ENCODE data around the gene MYOG.

The MYOG gene

DNA sequence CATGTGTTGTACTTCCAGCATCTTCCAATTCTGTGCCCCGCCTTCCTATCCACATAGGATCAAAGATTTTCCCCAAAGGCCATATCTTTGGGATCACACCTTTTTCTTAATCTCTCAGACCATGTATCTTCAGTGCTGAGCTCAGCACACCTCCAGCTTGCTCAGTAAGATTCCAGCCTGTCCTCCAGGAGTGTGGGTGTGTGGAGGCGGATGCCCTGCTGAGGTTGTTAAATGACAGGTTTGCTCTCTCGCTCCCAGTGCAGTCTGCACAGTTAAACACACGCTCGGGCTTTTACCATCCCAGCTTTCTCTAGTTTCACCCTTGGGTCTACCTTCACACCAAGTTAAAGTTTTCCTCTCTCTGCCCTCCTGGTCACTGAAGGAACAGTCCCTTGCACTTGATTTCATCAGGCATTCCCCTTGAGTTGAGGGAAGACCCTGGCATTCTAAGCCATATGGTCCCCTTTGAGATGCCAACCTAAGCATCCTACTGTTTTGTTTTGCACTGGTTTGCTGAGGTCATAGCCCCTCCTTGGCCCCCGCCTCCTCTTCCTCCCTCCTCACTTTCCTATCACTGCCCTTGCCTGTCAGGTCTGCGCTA lies 13.7 kb downstream of the MYOG start:
- DNase-seq = no peak

DNA sequence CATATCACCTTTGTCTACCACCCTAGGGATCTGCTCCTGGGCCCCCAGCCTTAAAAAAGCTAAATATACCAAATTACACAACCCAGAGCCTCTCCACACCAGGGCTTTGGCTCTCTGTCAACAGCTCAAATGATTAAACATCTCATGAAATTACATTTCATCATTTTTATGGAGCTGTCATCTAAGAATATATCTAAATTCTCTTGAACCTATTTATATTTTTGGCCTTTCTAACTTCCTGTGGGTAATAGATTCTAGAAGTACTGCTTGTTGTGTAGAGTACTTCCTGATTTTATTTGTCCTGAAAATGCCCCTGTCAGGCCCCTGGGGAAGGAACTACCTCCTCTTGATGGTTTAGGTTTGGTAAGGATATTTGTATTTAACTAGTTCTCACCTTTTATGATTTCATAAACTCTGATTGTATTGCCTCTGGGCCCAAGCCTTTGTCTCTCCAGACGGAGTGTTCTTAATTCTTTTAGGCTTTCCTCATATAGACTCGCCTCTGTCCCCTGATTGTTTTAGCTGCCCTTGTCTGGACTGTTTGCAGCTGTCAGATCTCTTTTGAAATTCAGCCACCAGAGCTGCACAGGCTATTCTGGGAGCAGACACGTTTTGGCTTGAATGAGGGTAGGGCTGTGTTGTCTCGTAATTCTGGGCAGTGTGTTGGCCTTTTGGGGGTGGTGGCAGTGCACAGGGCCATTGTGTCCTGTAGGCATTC lies 16.6 kb downstream of the MYOG start:
- peak; percentile 53 to 65 (median 65) for DNase-seq

DNA sequence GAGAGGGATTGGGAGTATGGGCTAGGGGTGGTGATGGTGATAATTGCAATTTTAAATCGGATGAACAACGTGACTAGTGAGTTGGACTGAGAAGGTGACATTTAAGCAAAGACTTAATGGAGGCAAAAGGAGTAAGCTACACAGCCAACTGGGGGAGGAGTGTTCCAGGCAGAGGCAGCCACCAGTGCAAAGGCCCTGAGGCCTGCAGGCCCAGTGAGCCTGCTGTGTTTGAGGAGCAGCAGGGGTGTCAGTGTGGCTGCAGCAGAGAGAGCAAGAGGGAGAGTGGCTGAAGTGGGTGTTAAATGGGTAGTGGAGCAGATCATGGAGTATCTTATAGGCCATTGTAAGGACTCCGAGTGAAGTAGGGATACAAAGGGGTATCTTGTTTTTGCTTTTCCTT lies 18.8 kb downstream of the MYOG start:
- DNase-seq = no peak

DNA sequence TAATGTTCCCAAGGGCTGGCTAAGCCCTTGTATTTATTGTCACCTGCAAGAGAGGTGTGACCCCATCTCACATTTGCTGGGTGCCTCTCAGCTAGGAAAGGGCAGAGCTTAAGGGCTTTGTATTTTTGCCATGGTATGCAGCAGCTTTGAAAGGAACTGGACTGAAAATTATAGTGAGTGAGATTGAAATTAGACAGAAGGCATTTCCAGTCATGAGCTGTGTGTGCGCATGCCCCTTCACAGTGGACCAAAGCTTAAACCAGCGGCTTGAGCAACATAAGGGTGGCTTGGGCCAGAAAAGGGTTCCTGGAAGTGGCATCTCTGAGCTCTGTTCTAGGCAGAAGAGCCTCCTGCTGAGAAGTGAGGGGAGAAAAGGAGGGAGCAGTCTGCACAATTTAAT lies 19.8 kb downstream of the MYOG start:
- DNase-seq = no peak

DNA sequence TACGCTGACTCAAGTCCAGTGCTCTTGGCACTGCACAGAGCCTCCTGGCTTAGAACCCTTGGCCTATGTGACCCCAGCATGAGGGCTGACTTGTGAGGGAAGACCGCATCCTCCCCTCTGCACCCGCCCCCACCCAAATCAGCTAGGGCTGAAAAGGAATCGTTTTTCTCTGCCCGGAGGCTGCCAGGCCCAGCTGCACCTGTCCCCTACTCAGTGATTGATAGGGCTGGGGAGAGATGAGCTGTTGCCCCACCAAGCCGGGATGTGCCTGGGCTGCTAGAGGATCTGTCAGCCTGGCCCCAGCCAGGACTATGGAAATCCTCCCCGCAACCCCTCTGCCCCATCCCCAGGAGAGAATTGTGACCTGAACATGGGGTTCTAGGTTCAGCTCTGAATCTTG lies 20.6 kb downstream of the MYOG start:
- no peak for DNase-seq

DNA sequence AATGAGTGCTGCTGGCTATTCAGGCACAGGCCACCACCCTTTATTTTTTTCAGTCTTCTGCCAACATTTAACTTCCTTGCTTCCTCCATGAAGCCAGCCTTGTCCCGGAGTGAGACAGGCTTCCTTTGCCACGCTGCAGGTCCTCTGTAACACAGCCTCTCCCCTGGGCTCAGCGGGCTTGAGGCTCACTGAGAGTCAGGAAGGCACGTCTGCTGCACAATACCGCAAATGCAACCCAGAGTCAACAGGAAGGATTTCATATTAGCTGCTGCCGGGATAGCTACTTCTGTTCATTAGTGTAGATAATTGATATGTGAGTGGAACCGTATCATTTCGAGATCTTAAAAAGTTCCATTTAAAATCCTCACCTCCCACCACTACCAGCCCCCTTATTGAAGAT lies 22.5 kb downstream of the MYOG start:
- no peak for DNase-seq

DNA sequence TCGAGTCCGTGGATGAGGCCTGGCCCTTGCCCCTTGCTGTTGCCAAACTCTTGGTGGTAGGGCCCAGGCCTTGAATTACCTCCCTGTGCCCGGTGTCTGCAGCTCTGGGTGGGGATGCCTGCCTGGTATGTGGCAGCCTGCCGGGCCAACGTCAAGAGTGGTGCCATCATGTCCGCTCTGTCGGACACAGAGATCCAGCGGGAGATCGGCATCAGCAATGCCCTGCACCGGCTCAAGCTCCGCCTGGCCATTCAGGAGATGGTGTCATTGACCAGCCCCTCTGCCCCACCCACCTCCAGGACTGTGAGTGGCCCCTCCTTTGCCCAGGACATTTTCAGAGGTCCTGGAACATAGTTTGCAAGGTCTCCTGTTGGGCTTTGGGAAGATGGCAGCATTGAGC lies 25.7 kb downstream of the MYOG start:
- DNase-seq = no peak

DNA sequence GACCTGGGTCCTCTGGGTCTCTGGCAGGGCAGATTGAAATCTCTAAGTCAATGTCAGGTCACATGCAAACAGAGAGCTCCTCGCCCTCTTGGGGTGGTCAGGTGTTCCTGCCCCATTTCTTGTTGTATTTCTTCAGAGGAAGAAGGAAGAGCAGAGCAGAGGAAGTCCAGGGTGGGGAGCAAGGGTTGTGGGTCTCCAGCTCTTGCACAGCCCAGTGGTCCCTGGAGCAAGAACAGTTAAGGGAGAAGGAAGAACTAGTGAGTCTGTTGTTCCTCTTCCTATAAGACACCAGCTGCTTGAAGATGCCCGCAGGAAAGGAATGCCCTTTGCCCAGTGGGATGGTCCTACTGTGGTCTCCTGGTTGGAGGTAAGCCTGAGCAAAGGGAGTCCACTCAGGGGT lies 26.3 kb downstream of the MYOG start:
- peak in 2 of 3 donors; percentile 29 to 39 for DNase-seq

DNA sequence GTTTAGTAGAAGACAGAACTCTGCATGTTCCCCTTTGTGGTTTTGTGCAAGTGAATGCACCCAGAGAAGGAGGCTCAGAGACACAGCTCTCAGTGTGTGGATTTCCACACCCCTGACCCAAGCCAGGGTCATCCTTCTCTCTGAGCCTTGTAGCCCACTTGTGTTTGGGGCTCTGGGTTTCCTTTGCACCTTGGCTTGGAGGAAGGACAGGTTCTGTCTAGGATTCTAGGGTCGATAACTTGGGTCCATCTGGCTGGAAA lies 27.2 kb downstream of the MYOG start:
- peak in 2 of 3 donors; percentile 41 to 43 for DNase-seq

DNA sequence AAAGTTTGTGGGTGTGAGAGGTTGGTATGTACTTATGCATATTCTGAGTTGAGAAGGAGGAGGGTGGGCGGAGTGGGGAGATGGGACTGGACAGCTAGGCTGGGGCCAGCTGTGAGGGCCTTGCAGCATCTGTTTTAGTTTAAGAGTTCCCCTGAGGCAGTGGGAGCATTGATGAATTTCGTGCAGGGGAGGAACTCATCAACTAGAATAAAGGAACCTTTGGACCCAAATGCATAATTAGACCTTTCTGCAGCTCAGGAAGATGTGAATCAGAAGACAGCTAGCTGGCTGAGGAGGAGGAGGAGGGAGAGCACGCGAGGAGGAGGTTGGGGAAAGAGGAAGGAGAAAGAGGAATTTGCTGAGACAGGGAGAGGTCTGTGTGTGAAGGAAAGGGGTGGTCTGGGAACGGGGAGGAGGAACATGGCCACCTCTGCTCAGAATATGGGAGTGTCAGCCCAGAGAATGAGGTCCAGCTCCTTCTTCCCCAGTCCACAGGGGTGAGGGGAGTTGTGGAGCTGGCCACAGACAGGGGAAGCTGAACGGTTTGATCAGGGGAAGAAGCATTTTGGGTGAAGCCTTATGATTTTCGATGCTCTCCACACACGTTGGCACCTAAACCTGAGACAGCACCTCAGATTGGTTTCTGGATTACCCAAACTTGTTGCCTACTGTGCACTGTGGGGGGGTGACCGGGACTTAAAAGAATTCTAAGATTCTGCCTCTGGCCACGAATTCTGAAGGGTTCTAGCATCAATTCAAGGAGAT lies 27.7 kb downstream of the MYOG start:
- peak; percentile 61 to 70 (median 67) for DNase-seq

DNA sequence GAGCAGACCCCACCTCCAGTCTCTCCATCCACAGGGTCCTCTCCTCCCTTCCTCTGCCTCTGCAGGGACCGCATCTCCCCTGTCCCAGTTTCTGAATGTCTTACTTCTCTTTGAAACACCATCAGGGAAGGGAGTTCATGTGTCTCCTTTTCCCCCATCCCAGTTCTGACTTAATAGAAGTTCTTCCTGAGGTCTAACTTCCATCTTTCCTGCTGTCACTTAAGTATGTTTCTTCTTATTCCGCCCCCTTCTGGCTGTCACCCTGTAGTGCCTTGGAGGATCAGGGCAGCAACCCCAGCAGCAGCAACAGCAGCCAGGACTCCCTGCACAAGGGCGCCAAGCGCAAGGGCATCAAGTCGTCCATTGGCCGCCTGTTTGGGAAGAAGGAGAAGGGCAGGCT lies 29.3 kb downstream of the MYOG start:
- DNase-seq = no peak

DNA sequence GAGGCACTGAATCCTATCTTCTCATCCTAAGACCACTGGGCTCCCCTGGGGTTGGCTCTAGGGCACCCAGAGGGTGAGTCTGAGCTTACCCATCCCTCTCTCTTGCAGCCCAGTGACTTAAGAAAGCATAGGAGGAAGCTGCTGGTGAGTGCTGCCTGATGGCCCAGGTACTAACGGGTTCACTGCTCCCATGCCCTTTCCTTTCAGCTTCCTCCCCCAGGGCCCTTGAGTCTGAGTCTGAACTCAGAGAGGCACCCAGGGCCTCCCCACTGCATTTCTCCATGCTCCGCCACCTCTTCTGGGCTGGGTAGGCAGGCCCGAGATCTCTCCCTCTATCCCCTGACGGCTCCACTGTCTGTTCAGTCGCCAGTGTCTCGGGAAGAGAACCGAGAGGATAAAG lies 29.8 kb downstream of the MYOG start:
- no peak for DNase-seq

DNA sequence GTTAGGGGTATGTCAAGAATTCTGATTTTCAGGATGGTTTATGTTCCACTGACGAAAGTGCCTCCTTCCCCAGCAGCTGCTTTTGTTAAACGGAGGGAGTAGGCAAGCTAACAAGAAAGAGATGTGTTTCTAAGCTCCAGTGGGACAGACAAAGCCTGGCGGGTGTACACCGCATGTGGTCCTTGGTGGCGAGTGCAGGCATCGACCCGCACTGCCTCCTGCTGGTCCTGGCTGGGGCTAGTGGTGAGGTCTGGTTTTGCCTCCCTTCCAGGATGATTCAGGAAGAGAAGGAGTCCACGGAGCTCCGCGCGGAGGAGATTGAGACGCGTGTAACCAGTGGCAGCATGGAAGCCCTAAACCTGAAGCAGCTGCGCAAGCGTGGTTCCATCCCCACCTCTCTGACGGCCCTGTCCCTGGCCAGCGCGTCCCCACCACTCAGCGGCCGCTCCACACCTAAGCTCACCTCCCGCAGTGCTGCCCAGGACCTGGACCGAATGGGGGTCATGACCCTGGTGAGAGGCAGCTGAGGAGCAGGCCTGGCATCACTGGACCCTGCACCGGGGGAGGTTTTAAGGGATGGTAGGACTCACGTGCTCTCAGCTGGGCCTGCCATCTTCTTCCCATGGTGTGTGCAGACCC lies 30.5 kb downstream of the MYOG start:
- no peak for DNase-seq

DNA sequence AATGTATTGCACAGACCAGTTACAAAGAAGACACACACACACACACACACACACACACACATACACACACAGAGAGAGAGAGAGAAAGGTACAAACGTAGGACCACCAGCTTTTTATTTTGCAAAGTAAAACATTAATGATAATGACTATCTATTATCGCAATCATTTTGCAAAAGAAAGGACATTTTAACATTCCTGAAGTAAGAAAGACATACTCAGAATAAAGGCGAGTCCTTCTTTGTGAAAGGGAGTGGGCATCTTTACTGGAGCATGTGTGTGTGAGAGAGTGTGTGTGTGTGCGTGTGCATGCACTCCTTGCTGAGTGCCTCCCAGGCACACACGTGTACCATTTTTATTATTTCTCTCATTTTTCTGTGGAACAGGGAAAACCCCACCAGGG lies 31.2 kb downstream of the MYOG start:
- DNase-seq = no peak

DNA sequence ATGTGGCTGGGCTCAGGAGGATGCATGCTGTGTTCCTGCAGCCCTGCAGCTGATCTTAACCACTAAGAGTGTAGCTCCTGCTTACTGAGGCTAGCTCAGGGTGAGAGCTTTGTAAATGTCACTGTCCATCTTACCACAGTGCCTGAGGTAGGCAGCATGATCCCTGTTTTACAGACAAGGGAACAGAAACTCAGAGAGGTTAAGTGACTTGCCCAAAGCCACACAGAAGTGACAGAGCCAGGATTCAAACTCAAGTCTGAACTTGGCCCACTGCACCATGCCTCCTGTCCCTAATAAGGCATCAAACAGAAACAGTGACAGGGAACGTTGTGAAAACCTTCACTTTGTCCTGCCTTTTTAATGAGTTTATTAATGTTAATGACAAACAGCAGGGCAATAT lies 31.6 kb downstream of the MYOG start:
- DNase-seq = no peak

DNA sequence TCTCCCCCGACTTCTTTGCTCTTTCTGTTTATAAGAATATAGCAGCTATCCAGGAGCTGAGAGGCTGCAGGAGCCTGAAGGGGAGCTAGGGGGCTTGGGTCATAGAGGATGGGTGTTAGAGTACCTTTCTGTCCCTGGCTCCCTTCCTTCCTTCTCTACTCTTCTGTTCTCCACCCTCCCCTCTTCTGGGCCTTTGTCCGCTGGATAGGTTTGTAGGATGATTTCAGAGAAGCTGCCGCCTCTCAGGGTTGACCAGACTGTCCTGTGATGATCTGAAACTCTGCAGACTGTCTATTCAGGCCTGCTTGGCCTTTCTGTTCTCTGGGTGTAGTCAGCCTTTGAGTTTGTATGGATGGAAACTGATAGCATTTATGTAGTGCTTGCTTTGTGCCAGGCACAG lies 33.2 kb downstream of the MYOG start:
- no peak for DNase-seq

DNA sequence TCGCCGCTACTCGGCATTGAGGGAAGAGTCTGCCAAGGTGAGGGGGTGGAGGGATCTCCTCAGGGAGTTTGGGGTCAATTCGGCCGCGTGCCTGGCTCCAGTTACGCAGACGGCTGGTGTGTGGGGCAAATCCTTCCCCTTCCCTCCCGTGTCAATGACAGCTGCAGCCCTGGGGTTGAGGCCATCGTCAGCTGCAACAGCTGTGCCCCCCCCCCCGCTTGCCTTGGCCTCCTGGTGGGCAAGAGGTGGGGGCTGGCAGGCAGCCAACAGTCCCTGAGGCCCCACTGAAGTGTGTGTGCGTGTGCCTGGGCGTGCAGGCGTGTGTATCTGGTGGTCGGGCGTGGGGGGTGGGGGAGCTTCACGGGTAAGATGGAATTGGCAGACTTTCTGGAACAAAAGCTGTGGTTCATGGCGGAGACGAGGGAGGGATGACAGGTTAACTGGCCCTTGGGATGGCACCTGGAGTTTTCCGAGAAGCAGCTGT lies 33.9 kb downstream of the MYOG start:
- no peak for DNase-seq

DNA sequence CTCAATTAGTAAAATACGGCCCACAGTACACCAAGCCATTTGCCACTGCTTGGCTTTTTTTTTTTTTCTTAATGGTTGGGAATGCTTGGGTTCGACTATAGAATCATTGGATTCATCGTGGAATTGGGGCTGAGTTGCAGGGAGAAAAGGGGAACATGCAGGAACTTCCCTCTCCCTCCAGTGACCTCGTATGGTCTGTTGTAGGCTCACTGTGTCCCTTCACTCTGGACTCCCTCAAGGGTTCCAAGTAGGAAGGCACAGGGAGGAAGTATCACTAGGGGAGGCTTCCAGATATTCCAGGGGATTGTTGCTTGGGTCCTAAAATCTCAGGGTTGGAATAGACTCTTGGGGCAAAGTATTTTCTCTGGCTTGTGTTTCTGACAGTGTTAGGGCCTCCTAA lies 35.0 kb downstream of the MYOG start:
- DNase-seq = peak; percentile 50 to 53 (median 52)

DNA sequence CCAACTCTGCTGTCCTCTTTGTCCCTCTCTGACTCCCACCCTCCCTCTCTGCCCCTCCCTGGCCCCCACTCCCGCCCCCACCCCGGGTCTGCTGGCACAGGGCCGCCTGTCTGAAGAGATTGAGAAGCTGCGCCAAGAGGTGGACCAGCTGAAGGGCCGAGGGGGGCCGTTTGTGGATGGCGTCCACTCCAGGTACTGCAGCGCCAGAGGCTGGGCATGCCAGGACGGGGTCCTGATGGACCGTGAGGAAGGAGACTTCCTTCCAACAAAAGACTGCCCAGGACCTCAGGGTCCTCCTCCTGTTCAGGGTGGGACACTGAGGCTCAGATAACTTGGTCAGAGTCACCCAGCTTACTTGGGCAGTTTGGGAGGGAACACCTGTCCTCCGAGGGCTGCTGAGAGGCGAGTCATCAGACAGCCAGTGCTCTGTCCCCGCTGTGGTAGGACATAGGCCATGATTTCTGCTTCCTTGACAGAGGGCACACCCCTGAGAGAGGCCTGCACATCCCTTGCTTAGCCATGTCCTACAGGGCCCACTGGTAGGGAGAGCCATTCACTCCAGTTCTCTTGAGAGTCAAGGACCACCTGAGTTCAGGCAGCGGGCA lies 36.1 kb downstream of the MYOG start:
- DNase-seq = no peak

DNA sequence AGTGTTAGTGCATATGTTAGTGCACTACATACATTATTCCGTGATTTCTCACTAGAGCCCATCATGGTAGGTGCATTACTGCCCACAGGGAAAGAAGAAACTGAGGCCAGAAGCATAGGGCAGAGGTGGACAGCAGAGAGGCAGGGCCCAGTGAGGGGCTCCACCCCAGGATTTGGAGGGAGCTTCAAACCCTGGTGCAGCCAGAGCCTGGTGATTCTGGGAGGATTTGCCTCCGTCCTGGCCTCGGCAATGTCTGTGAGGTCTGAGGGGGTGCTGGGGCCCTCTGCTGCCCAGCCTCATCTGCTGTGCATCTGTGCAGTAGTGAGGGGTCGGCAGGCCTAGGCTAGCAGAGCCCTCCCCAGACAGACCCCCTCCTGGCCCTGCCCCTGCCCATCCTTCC lies 36.7 kb downstream of the MYOG start:
- no peak for DNase-seq

DNA sequence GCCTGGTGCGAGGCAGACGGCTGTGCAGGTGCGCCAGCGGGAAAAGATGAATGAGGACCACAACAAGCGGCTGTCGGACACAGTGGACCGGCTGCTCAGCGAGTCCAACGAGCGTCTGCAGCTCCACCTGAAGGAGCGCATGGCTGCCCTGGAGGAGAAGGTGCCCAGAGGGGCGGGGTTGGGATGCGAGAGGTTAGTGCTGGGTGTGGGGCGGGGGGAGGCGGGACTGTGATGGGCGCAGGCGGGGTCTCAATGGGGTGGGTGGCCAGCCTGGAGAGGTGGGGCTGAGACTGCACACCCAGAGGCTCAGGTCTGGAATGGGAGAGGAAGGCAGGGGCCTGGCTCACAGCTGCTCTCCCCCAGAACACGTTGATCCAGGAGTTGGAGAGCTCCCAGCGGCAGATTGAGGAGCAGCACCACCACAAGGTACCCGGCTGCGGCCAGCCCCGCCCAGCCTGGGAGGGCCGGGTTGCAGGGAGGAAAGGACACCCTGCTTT lies 37.2 kb downstream of the MYOG start:
- DNase-seq = no peak

DNA sequence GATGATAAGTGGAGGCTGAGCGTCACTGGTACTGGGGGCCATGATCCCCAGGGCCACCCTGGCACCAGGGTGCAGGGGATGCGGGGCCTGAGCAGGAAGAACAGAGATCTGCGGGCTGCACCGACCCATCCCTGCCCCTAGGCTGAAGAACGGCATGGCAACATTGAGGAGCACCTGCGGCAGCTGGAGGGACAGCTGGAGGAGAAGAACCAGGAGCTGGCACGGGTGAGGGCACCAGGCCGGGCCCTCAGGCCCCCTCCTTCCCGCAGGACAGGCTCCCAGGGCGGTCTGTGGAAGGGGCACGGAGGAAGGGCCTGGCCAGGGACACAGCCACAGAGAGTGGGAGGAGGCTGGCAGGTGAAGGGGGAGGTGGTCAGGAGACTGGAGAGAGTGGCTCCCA lies 37.7 kb downstream of the MYOG start:
- no peak for DNase-seq

DNA sequence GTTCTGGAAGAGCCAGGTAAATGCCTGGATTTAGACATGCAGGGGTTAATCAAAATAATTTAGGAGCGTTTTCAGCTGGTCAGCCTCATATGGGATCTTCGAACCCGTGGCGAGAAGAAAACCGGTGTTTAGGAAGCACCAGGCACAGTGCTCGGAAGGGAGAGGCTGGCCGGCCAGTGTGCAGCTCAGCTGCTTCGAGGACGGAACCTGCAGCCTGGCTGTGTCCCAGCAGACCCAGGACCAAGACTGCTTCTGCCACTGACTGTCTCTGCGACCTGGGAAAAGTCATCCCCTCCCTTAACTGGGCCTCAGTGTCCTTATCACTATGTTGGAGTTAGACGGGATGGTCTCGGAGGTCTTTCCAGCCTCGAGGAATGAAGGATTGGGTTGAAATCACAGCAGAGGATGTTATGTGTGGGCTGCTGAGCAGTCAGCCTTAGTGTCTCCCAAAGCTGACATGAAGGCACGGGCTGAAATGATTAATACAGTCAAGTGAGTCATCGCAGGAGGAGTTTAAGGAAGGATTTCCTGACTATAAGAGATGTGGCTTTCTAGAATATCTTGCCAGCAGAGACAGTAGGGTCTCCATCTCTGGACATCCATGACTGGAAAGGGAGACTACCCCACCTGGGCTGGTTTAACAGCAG lies 38.7 kb downstream of the MYOG start:
- peak; percentile 80 to 92 (median 90) for DNase-seq
